Neural cell (in vitro differentiated cells): ENCODE results near the gene RPGRIP1L. TPM values are rescaled to one million over a fixed set of nuclear protein-coding genes. Genes with fewer than 3 reads are reported as not detected.

Experiments used
- H2AFZ ChIP-seq: fragments of 200-600, 300-800 bp; sonication (generic), shearing (Covaris generic); 2 replicates; pipeline ENCODE4 v1.6.0; 2014; ENCODE audit warnings: low read depth, mild to moderate bottlenecking, antibody characterized with exemption, low read length, moderate library complexity
- H3F3A ChIP-seq: fragments of 200-600 bp; shearing (Covaris generic); 2 replicates; pipeline ENCODE4 v1.6.1; 2016; ENCODE audit warnings: mild to moderate bottlenecking, moderate library complexity, mixed read lengths, antibody characterized with exemption, low read length; ENCODE audit not compliant: insufficient read depth, poor library complexity, severe bottlenecking
- H3K27ac ChIP-seq: fragments of 200-600, 300-800 bp; sonication (generic), shearing (Covaris generic); 2 replicates; pipeline ENCODE4 v1.5.1; 2014; ENCODE audit warnings: mild to moderate bottlenecking, low read length, moderate library complexity
- H3K27me3 ChIP-seq: fragments of 300-800, 200-600 bp; sonication (generic), shearing (Covaris generic); 2 replicates; pipeline ENCODE4 v1.6.0; 2014; ENCODE audit warnings: mild to moderate bottlenecking, low read depth, low read length, moderate library complexity; ENCODE audit not compliant: insufficient read depth
- H3K36me3 ChIP-seq: fragments of 300-800, 200-600 bp; sonication (generic), shearing (Covaris generic); 2 replicates; pipeline ENCODE4 v1.5.1; 2014; ENCODE audit warnings: mild to moderate bottlenecking, antibody characterized with exemption, low read length, moderate library complexity; ENCODE audit not compliant: insufficient read depth
- H3K4me2 ChIP-seq: fragments of 300-800, 200-600 bp; sonication (generic), shearing (Covaris generic); 2 replicates; pipeline ENCODE4 v1.6.0; 2014; ENCODE audit warnings: mild to moderate bottlenecking, low read length
- H3K4me3 ChIP-seq: fragments of 300-800, 200-600 bp; sonication (generic), shearing (Covaris generic); 2 replicates; pipeline ENCODE4 v1.5.1; 2014; ENCODE audit warnings: mild to moderate bottlenecking, low read length, moderate library complexity
- H3K79me2 ChIP-seq: fragments of 200-600 bp; shearing (Covaris generic); replicated peaks from 2 replicates; pipeline ENCODE4 v1.6.0; 2014; ENCODE audit warnings: mild to moderate bottlenecking, low read length, moderate library complexity; ENCODE audit not compliant: insufficient read depth
- H3K9ac ChIP-seq: fragments of 300-800, 200-600 bp; sonication (generic), shearing (Covaris generic); 2 replicates; pipeline ENCODE4 v1.6.1; 2016; ENCODE audit warnings: mild to moderate bottlenecking, low read length, mixed read lengths
- H3K9me2 ChIP-seq: fragments of 200-600 bp; shearing (Covaris generic); 2 replicates; pipeline ENCODE4 v1.6.1; 2016; ENCODE audit warnings: mild to moderate bottlenecking, low read length, mixed read lengths; ENCODE audit not compliant: insufficient read depth
- H3K9me3 ChIP-seq: fragments of 200-600, 300-800 bp; sonication (generic), shearing (Covaris generic); 2 replicates; pipeline ENCODE4 v1.6.1; 2016; ENCODE audit warnings: mild to moderate bottlenecking, mixed run types, low read length, moderate library complexity, mixed read lengths
- H4K20me1 ChIP-seq: fragments of 200-600 bp; shearing (Covaris generic); 2 replicates; pipeline ENCODE4 v1.6.1; 2016; ENCODE audit warnings: mild to moderate bottlenecking, mixed run types; ENCODE audit not compliant: insufficient read depth
- EP300 ChIP-seq: fragments of 450-650 bp; conservative IDR thresholded peaks from 2 replicates; pipeline ENCODE4 v1.6.1; 2014; ENCODE audit warnings: antibody characterized with exemption, mild to moderate bottlenecking, moderate library complexity; ENCODE audit not compliant: poor library complexity, severe bottlenecking
- EZH2 ChIP-seq: fragments of 200-600, 300-800 bp; shearing (Covaris generic), sonication (generic); IDR thresholded peaks from 2 replicates; pipeline ENCODE4 v1.6.1; 2014; ENCODE audit warnings: antibody characterized with exemption, low read length, borderline replicate concordance, mild to moderate bottlenecking; ENCODE audit not compliant: insufficient read depth, poor library complexity, severe bottlenecking
- MXI1 ChIP-seq: fragments of 450-650 bp; conservative IDR thresholded peaks from 2 replicates; pipeline ENCODE4 v1.6.1; 2014; ENCODE audit warnings: antibody characterized with exemption, mild to moderate bottlenecking; ENCODE audit not compliant: poor library complexity, severe bottlenecking
- POLR2AphosphoS5 ChIP-seq: IDR thresholded peaks from 2 replicates; pipeline ENCODE4 v1.6.1; 2012
- RAD21 ChIP-seq: fragments of 450-650 bp; conservative IDR thresholded peaks from 2 replicates; pipeline ENCODE4 v1.6.1; 2014; ENCODE audit warnings: antibody characterized with exemption, mild to moderate bottlenecking, moderate library complexity
- SMC3 ChIP-seq: fragments of 450-650 bp; conservative IDR thresholded peaks from 2 replicates; pipeline ENCODE4 v1.6.1; 2014; ENCODE audit warnings: antibody characterized with exemption, mild to moderate bottlenecking, moderate library complexity; ENCODE audit not compliant: poor library complexity
- TAF1 ChIP-seq: IDR thresholded peaks from 2 replicates; pipeline ENCODE4 v1.6.1; 2012; ENCODE audit warnings: low read depth
- polyA plus RNA-seq: library from polyadenylated mRNA; depleted of rRNA; stranded (reverse); fragments of >200 nt; gene quantifications from 2 replicates; pipeline ENCODE4 v1.2.3, GENCODE V29; 2014
- TF ChIP-seq, protein P1 (sequence below): fragments of 450-650 bp; IDR thresholded peaks from 2 replicates; pipeline ENCODE4 v1.5.1; 2014; ENCODE audit warnings: antibody characterized with exemption, mild to moderate bottlenecking, moderate library complexity; ENCODE audit not compliant: poor library complexity, severe bottlenecking
- TF ChIP-seq, protein P2 (sequence below): IDR thresholded peaks from 2 replicates; pipeline ENCODE4 v1.6.1; 2012; ENCODE audit warnings: borderline replicate concordance

The RPGRIP1L gene
- polyA plus RNA-seq, 1 donor from 2014 or later, result 24.6 TPM

GRCh38 chr16:53597776-53598175 lies 105.9 kb downstream of the RPGRIP1L start:
- no peaks in the 10 kb centered on the region for H3K9me3 ChIP-seq
- no peak overlapping the region for H3K27ac ChIP-seq
- H3F3A ChIP-seq, result no peaks in the 10 kb centered on the region
- TF ChIP-seq EP300 (no peak), RAD21 (no peak), MXI1 (no peak), TAF1 (no peak), EZH2 (no peak), SMC3 (no peak), POLR2AphosphoS5 (no peak)
- TF ChIP-seq, protein P1, sequence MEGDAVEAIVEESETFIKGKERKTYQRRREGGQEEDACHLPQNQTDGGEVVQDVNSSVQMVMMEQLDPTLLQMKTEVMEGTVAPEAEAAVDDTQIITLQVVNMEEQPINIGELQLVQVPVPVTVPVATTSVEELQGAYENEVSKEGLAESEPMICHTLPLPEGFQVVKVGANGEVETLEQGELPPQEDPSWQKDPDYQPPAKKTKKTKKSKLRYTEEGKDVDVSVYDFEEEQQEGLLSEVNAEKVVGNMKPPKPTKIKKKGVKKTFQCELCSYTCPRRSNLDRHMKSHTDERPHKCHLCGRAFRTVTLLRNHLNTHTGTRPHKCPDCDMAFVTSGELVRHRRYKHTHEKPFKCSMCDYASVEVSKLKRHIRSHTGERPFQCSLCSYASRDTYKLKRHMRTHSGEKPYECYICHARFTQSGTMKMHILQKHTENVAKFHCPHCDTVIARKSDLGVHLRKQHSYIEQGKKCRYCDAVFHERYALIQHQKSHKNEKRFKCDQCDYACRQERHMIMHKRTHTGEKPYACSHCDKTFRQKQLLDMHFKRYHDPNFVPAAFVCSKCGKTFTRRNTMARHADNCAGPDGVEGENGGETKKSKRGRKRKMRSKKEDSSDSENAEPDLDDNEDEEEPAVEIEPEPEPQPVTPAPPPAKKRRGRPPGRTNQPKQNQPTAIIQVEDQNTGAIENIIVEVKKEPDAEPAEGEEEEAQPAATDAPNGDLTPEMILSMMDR, result no peak
- TF ChIP-seq, protein P2, sequence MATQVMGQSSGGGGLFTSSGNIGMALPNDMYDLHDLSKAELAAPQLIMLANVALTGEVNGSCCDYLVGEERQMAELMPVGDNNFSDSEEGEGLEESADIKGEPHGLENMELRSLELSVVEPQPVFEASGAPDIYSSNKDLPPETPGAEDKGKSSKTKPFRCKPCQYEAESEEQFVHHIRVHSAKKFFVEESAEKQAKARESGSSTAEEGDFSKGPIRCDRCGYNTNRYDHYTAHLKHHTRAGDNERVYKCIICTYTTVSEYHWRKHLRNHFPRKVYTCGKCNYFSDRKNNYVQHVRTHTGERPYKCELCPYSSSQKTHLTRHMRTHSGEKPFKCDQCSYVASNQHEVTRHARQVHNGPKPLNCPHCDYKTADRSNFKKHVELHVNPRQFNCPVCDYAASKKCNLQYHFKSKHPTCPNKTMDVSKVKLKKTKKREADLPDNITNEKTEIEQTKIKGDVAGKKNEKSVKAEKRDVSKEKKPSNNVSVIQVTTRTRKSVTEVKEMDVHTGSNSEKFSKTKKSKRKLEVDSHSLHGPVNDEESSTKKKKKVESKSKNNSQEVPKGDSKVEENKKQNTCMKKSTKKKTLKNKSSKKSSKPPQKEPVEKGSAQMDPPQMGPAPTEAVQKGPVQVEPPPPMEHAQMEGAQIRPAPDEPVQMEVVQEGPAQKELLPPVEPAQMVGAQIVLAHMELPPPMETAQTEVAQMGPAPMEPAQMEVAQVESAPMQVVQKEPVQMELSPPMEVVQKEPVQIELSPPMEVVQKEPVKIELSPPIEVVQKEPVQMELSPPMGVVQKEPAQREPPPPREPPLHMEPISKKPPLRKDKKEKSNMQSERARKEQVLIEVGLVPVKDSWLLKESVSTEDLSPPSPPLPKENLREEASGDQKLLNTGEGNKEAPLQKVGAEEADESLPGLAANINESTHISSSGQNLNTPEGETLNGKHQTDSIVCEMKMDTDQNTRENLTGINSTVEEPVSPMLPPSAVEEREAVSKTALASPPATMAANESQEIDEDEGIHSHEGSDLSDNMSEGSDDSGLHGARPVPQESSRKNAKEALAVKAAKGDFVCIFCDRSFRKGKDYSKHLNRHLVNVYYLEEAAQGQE, result no peak
- H3K4me3 ChIP-seq, result no peak overlapping the region
- no peaks in the 10 kb centered on the region for H3K27me3 ChIP-seq
- H3K9ac ChIP-seq, result no peak overlapping the region
- H4K20me1 ChIP-seq, result no peaks in the 10 kb centered on the region
- H3K36me3 ChIP-seq, result no peaks in the 10 kb centered on the region
- H3K9me2 ChIP-seq, result no peaks in the 10 kb centered on the region
- H3K79me2 ChIP-seq, result no peaks in the 10 kb centered on the region
- no peak overlapping the region for H2AFZ ChIP-seq
- H3K4me2 ChIP-seq, result no peak overlapping the region

GRCh38 chr16:53588081-53588648 lies 115.5 kb downstream of the RPGRIP1L start:
- no peaks in the 10 kb centered on the region for H3K9me2 ChIP-seq
- no peaks in the 10 kb centered on the region for H4K20me1 ChIP-seq
- no peak overlapping the region for H3K9ac ChIP-seq
- no peak for TF ChIP-seq POLR2AphosphoS5
- TF ChIP-seq, protein P2, result no peak
- no peaks in the 10 kb centered on the region for H3K36me3 ChIP-seq
- no peak overlapping the region for H3K4me3 ChIP-seq
- H3K27me3 ChIP-seq, result no peaks in the 10 kb centered on the region
- peaks cover 5% of the 10 kb centered on the region for H3K9me3 ChIP-seq
- no peaks in the 10 kb centered on the region for H3K79me2 ChIP-seq
- no peaks in the 10 kb centered on the region for H3F3A ChIP-seq
- no peak overlapping the region for H3K4me2 ChIP-seq
- no peak overlapping the region for H2AFZ ChIP-seq
- no peak overlapping the region for H3K27ac ChIP-seq
